Subcutaneous abdominal adipose tissue (tissue), 5 donors: ENCODE results near the gene COL10A1.

Source experiments
- H3K27ac ChIP-seq: one replicate; pipeline ENCODE4 v1.7.0; 2013; ENCODE audit warnings: low read depth, mild to moderate bottlenecking, inconsistent platforms, low read length, moderate library complexity
- H3K27me3 ChIP-seq, 5 donors: one replicate each; pipeline ENCODE4 v1.7.0; 2013; ENCODE audit warnings: low read length in 5 of 5, inconsistent platforms in 1 of 5; ENCODE audit not compliant: control insufficient read depth in 5 of 5, insufficient read depth in 4 of 5
- H3K36me3 ChIP-seq, 5 donors: one replicate each; pipeline ENCODE4 v1.7.0; 2013; ENCODE audit warnings: low read length in 5 of 5; ENCODE audit not compliant: control insufficient read depth in 5 of 5, insufficient read depth in 5 of 5
- H3K4me1 ChIP-seq, 5 donors: one replicate each; pipeline ENCODE4 v1.7.0; 2013; ENCODE audit warnings: low read length in 5 of 5, mild to moderate bottlenecking in 3 of 5, moderate library complexity in 1 of 5; ENCODE audit not compliant: control insufficient read depth in 5 of 5, insufficient read depth in 5 of 5
- H3K4me3 ChIP-seq, 5 donors: one replicate each; pipeline ENCODE4 v1.7.0; 2013; ENCODE audit warnings: low read length in 5 of 5, low read depth in 1 of 5
- H3K9ac ChIP-seq, 5 donors: one replicate each; pipeline ENCODE4 v1.7.0; 2013; ENCODE audit warnings: low read length in 5 of 5, mild to moderate bottlenecking in 4 of 5, moderate library complexity in 3 of 5
- H3K9me3 ChIP-seq, 5 donors: one replicate each; pipeline ENCODE4 v1.7.0; 2013; ENCODE audit warnings: low read length in 5 of 5; ENCODE audit not compliant: control insufficient read depth in 5 of 5
- donor health status: healthy.
- donor health status: healthy.
- donor health status: healthy.
- donor health status: healthy.
- donor health status: healthy.

The COL10A1 gene

GRCh38 chr6:116070101-116070500, 55.8 kb downstream of the COL10A1 start:
- H3K27ac ChIP-seq, result no peak overlapping the region
- no peak overlapping the region for H3K9ac ChIP-seq
- no peaks in the 10 kb centered on the region for H3K27me3 ChIP-seq
- no peaks in the 10 kb centered on the region for H3K4me1 ChIP-seq
- H3K36me3 ChIP-seq, result no peaks in the 10 kb centered on the region
- H3K4me3 ChIP-seq, result no peak overlapping the region
- H3K9me3 ChIP-seq, result no peaks in the 10 kb centered on the region
